Stomach smooth muscle (tissue), 2 donors: ENCODE measurements around the gene ZBTB20.
A peak's percentile ranks its signal among the peaks of the same experiment; 100 is the strongest.

ENCODE experiments used
- H3K27ac ChIP-seq: one replicate; pipeline ENCODE4 v1.7.0; 2013; ENCODE audit warnings: mild to moderate bottlenecking, low read length, inconsistent platforms
- H3K27me3 ChIP-seq, 2 donors: one replicate each; pipeline ENCODE4 v1.7.0; 2013; ENCODE audit warnings: low read length in 2 of 2; ENCODE audit not compliant: insufficient read depth in 2 of 2, control insufficient read depth in 1 of 2
- H3K36me3 ChIP-seq, 2 donors: one replicate each; pipeline ENCODE4 v1.7.0; 2013; ENCODE audit warnings: low read length in 2 of 2; ENCODE audit not compliant: control insufficient read depth in 2 of 2, insufficient read depth in 2 of 2
- H3K4me1 ChIP-seq: one replicate; pipeline ENCODE4 v1.7.0; 2013; ENCODE audit warnings: low read length; ENCODE audit not compliant: control insufficient read depth, insufficient read depth
- H3K4me3 ChIP-seq, 2 donors: one replicate each; pipeline ENCODE4 v1.7.0; 2013; ENCODE audit warnings: low read length in 2 of 2
- H3K9ac ChIP-seq, 2 donors: one replicate each; pipeline ENCODE4 v1.7.0; 2013; ENCODE audit warnings: low read length in 2 of 2, mild to moderate bottlenecking in 1 of 2
- H3K9me3 ChIP-seq, 2 donors: one replicate each; pipeline ENCODE4 v1.7.0; 2013; ENCODE audit warnings: low read length in 2 of 2; ENCODE audit not compliant: control insufficient read depth in 2 of 2
- donor health status: healthy.
- donor health status: Pancreatic carcinoma.

Gene ZBTB20

DNA sequence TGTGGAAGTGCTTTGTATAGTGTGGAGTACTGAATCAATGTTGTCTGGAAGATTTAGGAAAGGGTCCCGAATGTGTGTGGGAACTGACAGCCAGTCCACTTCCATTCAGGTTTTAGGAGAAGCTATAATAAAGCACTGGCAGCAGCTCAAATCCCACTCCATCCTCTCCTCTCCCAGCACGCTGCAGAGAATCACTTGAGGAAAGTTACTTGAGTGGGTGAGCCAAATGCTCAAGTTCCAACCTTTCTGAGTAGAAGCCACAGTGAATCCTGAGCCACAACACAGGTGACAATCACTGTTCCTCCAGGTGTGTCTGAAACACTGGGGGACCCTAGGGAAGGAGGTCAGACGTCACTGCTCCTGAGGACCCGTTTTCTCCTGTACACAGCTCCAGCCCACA lies 746.7 kb downstream of the ZBTB20 start:
- no peaks in the 10 kb centered on the region for H3K9me3 ChIP-seq
- H3K4me3 ChIP-seq: peak overlapping the region; percentile 54 to 58
- peak overlapping the region; percentile 66 for H3K27ac ChIP-seq
- H3K36me3 ChIP-seq: no peaks in the 10 kb centered on the region
- peak overlapping the region in 1 of 2 donors; percentile 41 for H3K9ac ChIP-seq
- H3K4me1 ChIP-seq: peaks cover 21% of the 10 kb centered on the region
- no peaks in the 10 kb centered on the region for H3K27me3 ChIP-seq

DNA sequence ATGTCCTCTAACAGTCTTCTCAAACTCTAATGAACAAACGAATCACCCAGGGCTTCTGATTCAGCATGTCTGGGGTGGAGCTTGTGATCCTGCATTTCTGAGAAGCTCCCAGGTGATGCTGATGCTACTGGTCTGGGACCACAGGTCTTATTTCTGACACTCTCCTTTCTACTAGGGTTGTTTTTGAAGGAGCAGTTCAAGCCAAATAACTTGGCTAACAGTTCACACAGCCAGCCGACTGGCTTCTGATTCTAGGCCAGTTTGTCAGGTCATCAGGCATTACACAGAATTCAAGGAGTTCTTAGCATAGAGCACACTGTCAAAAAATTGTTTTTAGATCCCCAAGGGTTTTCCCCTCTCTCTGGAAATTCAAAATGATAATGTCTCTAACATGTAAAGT lies 752.5 kb downstream of the ZBTB20 start:
- Histone ChIP-seq H3K4me3 (no peak overlapping the region), H3K27ac (no peak overlapping the region)

DNA sequence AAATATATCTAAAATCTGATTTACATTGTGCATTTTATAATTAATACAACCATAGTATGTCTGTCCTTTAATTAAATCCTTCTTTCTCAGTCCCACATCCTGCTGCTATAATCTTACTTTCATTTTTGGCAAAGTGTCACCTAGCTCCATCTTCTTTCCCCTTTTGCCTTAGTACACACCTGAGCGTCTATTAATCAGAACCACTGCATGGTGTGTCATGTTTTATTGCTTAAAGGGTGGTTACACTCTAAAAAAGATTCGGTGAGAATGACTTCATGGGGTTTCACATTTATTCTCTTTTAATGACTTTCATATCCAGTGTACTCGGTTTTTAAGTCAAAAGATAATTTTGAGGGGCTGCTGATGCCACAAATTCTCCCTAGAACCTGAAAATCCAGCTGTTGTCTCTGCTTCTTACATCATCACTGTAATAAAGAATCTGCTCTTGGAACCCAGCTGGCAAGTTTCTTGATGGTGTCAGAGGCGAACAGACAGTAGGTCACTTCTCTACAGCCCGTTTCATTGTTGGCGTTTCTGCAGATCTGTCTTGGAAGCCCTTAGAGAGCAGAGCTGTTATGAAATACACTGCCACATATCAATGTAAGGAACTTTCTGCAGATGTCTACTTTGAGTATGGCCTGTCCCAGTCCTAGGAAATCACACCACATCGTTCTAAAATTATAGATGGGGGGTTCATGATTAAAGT lies 753.6 kb downstream of the ZBTB20 start:
- H3K4me3 ChIP-seq: no peak overlapping the region
- no peaks in the 10 kb centered on the region for H3K9me3 ChIP-seq
- H3K9ac ChIP-seq: no peak overlapping the region
- H3K27ac ChIP-seq: no peak overlapping the region
- peaks cover 6% of the 10 kb centered on the region for H3K4me1 ChIP-seq
- peaks cover 2% of the 10 kb centered on the region in 2 donors for H3K36me3 ChIP-seq
- no peaks in the 10 kb centered on the region for H3K27me3 ChIP-seq

More for the DNA sequence above, 752.5 kb downstream of the ZBTB20 start:
- Histone ChIP-seq H3K4me1 (peaks cover 6% of the 10 kb centered on the region), H3K9ac (no peak overlapping the region), H3K36me3 (no peaks in the 10 kb centered on the region), H3K27me3 (no peaks in the 10 kb centered on the region), H3K9me3 (no peaks in the 10 kb centered on the region)

DNA sequence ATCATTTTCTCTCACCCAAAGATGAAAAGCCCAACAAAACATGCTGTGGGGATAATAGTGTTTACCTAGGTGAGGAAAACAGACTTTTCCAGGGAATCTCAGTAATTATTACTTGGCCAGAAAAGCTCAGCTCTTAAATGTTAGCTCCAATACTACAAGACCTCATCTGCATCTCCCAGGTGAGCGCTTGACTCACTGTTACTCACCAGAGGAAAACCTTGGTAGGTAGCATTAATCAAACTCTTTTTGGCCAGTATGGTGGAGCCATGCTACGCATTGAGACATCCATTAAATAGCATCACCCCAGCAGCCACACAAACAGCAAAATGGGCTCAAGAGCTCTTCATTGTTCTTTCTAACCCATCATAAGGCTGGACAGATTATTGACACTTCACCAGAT lies 754.3 kb downstream of the ZBTB20 start:
- no peak overlapping the region for H3K4me3 ChIP-seq
- no peak overlapping the region for H3K27ac ChIP-seq
- H3K9me3 ChIP-seq: no peaks in the 10 kb centered on the region
- H3K9ac ChIP-seq: no peak overlapping the region
- no peaks in the 10 kb centered on the region for H3K27me3 ChIP-seq
- peaks cover 4% of the 10 kb centered on the region in 2 donors for H3K36me3 ChIP-seq
- peaks cover 6% of the 10 kb centered on the region for H3K4me1 ChIP-seq

DNA sequence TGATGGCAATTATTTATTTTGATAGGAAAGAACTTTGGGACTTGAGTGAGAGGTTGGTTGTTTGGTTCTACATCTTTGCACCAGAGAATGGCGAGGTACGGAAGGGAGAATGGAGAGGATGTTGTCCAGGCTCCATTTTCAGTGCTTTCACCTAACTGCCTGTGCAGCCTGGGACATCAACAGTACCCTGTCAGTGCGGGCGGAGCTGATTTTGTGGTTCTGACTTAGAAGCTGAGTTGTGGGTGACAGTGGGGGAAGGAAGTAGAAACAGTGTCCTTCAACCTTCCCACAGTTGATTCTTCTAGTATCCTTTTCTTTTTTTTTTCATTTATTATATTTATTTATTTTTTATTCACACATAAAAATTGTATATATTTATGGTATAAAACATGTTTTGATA lies 757.9 kb downstream of the ZBTB20 start:
- Histone ChIP-seq H3K4me3 (no peak overlapping the region), H3K9ac (no peak overlapping the region), H3K27ac (no peak overlapping the region), H3K27me3 (no peaks in the 10 kb centered on the region), H3K4me1 (peaks cover under 1% of the 10 kb centered on the region), H3K9me3 (no peaks in the 10 kb centered on the region), H3K36me3 (peaks cover 8 to 9% of the 10 kb centered on the region in 2 donors)

DNA sequence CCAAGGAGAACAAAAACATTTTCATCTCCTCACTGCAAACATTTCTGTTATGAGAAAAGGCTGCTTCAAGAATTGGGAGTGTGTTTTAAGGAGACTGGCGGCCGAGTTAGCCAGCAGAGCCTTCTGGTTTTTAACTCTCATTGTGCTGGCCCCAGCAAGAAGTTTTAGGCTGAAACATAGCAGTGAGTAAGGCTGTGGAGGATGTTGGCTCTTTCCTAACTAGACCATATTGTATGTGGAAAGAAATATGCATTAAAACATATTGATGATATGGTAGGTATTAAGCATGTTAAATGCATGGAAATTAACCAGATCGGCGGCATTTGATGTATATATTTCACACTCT lies 762.6 kb downstream of the ZBTB20 start:
- Histone ChIP-seq H3K27me3 (no peaks in the 10 kb centered on the region), H3K9ac (peak overlapping the region; percentile 52 to 68), H3K4me3 (peak overlapping the region; percentile 64 to 73), H3K27ac (peak overlapping the region; percentile 77), H3K4me1 (peaks cover 10% of the 10 kb centered on the region), H3K9me3 (no peaks in the 10 kb centered on the region), H3K36me3 (peaks cover 8 to 12% of the 10 kb centered on the region in 2 donors)

DNA sequence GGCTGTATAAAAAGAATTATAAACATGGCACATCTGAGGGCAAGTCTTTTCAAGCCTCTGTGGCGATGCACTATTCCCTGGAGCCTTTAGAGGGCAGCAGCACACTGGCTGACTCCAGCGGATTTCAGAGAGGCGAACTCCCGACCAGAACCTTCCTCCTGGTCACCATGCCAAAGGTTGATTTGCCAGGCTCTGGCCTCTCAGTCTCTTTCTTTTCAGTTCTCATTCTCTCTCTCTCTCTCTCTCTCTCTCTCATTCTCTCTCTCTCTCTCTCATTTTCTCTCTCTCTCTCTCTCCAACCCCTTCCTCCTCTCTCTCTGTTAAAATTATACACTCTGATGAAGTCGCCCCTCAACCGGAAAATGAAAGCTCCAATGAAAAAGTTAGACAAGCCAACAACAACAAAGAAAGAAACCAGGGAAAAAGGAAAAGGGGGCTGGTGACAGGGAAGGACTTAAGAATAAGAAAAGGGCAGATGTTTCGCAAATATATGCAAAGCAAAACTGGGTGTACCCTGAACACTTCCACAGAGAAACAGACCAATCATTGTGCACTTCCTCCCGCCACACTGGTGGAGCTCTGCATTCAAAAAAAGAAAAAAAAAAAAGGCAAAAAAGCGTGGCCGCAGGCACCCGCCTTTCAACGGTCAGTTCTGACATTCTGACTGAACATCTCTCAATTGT lies 763.1 kb downstream of the ZBTB20 start:
- Histone ChIP-seq H3K36me3 (peaks cover 8 to 12% of the 10 kb centered on the region in 2 donors), H3K4me1 (peaks cover 10% of the 10 kb centered on the region), H3K9me3 (no peaks in the 10 kb centered on the region), H3K9ac (peak overlapping the region; percentile 52 to 68), H3K4me3 (peak overlapping the region; percentile 64 to 73), H3K27me3 (no peaks in the 10 kb centered on the region), H3K27ac (peak overlapping the region; percentile 77)

DNA sequence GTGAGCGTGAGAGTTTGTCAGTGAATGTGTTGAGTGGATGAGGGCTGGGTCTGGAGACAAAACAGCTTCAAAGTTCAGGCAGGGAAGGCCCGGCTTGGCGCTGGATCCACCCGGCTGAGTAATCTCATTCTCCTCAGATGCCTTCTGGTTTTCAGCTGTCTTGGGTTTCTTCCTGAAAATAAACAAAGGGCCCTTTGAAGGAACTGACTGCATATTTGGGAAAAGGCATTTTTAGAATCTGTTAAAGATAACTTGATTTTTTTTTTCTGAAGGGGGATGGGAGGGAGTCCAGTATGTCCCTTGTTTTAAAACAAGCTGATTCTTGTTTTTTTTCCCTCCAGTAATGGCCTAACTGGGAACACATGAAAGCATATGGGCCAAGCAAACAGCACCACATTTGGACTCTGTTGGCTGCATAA lies 766.8 kb downstream of the ZBTB20 start:
- no peak overlapping the region for H3K9ac ChIP-seq
- H3K27me3 ChIP-seq: no peaks in the 10 kb centered on the region
- peaks cover 10% of the 10 kb centered on the region for H3K4me1 ChIP-seq
- H3K9me3 ChIP-seq: no peaks in the 10 kb centered on the region
- H3K27ac ChIP-seq: peak overlapping the region; percentile 50
- H3K36me3 ChIP-seq: peaks cover 2 to 3% of the 10 kb centered on the region in 2 donors
- no peak overlapping the region for H3K4me3 ChIP-seq

DNA sequence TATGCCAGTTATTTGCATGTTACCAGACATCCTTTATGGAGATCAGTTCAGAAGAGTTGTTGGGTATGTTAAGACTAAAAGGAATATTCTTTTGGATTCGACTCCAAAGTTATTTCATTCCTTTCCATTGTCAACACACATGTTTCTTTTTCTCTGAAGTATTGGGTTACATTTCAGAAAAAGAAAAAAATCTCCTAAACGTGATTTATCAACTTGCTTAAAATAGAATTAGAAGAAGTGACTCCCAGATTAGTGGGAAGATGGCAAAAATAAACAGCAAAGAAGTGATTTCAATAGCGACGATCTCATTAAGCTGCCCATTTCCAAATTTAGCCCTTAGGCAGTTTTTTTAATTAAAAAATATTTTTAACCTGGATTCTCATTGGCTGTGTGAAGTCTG lies 767.8 kb downstream of the ZBTB20 start:
- Histone ChIP-seq H3K9me3 (no peaks in the 10 kb centered on the region), H3K9ac (no peak overlapping the region), H3K4me3 (no peak overlapping the region), H3K27ac (no peak overlapping the region), H3K36me3 (peaks cover 2 to 3% of the 10 kb centered on the region in 2 donors), H3K4me1 (peaks cover 10% of the 10 kb centered on the region), H3K27me3 (no peaks in the 10 kb centered on the region)

DNA sequence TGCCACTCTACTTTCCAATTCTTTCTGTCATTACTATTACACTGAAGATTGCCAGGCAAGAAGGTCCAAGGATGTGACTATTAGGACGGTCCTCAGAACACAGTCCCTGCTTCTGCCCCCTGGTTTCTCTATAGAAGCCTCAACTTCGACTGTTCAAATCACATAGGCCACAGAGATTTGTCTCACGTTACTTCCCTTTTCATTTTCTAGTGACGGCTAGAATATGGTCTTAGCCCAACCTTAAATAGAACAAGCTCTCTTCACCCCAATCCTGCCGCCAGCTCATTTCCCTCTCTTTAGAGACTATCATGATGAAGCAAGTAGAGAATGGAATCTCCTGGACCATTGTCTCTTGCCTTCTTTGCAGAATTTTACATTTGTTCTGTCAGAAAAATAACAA lies 768.3 kb downstream of the ZBTB20 start:
- peaks cover 10% of the 10 kb centered on the region for H3K4me1 ChIP-seq
- peaks cover 2 to 3% of the 10 kb centered on the region in 2 donors for H3K36me3 ChIP-seq
- no peak overlapping the region for H3K27ac ChIP-seq
- no peak overlapping the region for H3K9ac ChIP-seq
- no peaks in the 10 kb centered on the region for H3K27me3 ChIP-seq
- H3K9me3 ChIP-seq: no peaks in the 10 kb centered on the region
- no peak overlapping the region for H3K4me3 ChIP-seq

DNA sequence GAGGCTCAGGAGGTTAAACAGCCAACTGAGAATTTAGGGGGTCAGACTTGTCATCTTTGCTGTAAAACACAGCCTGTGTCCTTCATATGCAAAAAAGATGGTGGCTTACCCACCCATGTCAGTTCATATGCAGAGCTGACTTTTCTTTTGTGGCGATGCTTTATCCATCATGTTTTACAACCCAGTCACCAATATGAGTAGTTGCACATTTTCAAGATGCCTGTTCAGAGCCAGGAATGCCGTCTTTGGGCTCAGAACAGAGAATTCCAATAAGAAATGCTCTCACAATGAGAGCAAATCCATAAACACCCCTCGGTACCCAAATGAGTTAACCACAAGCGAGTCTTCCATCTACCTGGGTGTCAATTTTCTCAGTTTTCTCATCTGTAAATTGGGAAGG lies 769.7 kb downstream of the ZBTB20 start:
- no peak overlapping the region for H3K9ac ChIP-seq
- no peak overlapping the region for H3K4me3 ChIP-seq
- no peak overlapping the region for H3K27ac ChIP-seq
- H3K9me3 ChIP-seq: no peaks in the 10 kb centered on the region
- H3K27me3 ChIP-seq: no peaks in the 10 kb centered on the region
- H3K36me3 ChIP-seq: peaks cover 2 to 3% of the 10 kb centered on the region in 2 donors
- peaks cover 10% of the 10 kb centered on the region for H3K4me1 ChIP-seq
